HG03469 (cell line): ENCODE measurements around the gene ASPG.

Source experiments
- ATAC-seq: cut with Tn5 transposase; IDR thresholded peaks from one replicate; pipeline ENCODE4 v1.9.1; 2021; ENCODE audit warnings: mild to moderate bottlenecking, moderate library complexity, moderate number of reproducible peaks; ENCODE audit not compliant: unreplicated experiment

ASPG gene

GRCh38 chr14:104085032-104085888, at the start of gene ASPG:
TSS of gene ASPG (plus strand) at chr14:104085700. CDS start at chr14:104085771, 71 bp downstream.
- no peak for ATAC-seq

DNA sequence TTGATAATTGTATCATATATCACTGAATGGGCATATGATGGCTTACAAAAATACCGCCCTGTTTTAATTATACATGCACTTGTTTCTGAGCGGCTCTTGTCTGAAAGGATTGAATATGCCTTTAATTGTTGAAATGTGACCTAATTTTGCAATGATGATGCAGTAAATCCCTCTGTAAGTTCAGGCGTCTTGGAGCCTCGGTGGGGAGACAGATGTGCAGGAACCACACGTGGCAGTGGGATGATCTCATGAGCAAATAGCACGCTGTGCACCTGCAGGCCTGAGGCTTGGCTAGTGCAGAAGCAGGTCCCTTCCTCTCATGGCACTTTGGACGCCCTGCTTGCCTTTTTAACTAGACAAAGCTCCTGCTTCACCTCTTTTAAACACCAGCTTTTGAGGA, 49.3 kb upstream of the ASPG start:
- ATAC-seq = no peak

DNA sequence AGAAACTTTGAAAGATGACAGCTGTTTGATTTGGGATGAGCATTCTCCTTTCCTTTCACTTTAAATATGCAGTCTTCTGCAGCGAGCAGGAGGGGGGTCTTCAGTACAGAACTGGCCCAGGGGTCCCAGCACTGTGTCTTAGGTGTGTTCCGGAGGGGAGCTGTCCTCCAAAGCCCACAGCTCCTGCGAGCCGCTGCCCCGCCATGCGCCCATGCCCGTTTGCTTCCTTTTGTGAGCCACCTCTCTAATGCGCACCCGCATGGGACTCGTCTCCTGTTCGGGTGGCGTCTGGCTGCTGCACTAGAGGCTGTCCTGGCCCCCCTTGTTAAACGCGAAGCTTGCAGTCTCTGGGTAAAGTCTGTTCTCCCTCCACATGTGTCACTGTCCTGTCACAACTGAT, 48.4 kb upstream of the ASPG start:
- no peak for ATAC-seq

GRCh38 chr14:104037903-104038302, 47.6 kb upstream of the ASPG start:
- ATAC-seq = no peak

GRCh38 chr14:104039214-104039613, 46.3 kb upstream of the ASPG start:
- no peak for ATAC-seq

- no peak for ATAC-seq
These were observed 45.0 kb upstream of the ASPG start for GRCh38 chr14:104040539-104040938.

GRCh38 chr14:104041430-104042104, 43.9 kb upstream of the ASPG start:
- ATAC-seq = no peak

- ATAC-seq = no peak
These were observed 41.5 kb upstream of the ASPG start for GRCh38 chr14:104044016-104044415.

DNA sequence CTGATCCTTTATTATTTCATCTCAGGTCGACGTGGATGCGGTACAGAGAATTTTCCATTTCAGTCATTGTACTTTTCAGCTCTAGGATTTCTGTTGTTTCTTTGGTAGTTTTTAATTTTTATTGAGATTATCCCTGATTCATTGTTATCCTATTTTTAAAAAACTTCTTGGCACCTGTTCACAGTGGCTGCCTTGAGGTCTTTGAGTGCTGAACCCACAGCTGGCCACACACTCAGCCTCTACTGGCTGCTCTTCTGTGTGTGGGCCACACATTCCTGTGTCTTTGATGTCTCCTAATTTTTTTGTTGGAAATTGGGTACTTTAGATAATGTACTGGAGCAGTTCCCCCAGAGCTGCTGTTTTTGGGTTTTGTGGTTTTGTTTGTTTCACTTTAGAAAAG, 37.7 kb upstream of the ASPG start:
- no peak for ATAC-seq

GRCh38 chr14:104048758-104049507, 36.6 kb upstream of the ASPG start:
- ATAC-seq = no peak

GRCh38 chr14:104049576-104050240, 35.8 kb upstream of the ASPG start:
- ATAC-seq = no peak

- ATAC-seq = no peak
These were observed 34.2 kb upstream of the ASPG start for GRCh38 chr14:104051092-104051813.

GRCh38 chr14:104054222-104054905, 31.1 kb upstream of the ASPG start:
- ATAC-seq = no peak

DNA sequence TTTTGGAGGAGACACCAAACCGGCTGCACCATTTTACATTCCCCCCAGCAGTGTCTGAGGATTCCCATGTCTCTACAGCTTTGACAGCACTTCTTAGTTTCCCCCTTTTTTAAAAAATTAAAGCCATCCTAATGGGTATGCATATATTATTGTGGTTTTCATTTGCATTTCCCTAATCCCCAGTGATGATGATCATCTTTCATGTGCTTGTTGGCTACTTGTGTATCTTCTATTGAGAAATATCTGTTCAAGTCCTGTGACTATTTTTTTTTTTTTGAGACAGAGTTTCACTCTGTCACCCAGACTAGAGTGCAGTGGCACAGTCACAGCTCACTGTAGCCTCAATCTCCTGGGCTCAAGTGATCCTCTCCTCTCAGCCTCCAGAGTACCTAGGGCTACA, 23.2 kb upstream of the ASPG start:
- ATAC-seq = no peak

GRCh38 chr14:104064003-104064402, 21.5 kb upstream of the ASPG start:
- ATAC-seq = no peak

DNA sequence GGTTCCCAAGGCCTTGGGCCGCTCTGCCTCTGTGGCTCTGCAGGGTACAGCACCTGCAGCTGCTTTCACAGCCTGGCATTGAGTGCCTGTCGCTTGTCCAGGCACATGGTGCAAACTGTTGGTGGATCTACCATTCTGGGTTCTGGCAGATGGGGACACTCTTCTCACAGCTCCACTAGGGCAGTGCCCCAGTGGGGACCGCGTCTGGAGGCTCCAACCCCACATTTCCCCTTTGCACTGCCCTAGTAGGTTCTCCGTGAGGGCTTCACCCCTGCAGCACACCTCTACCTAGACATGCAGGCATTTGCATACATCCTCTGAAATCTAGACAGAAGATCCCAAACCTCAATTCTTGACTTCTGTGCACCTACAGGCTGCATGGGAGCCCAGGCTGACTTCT, 19.2 kb upstream of the ASPG start:
- ATAC-seq = no peak

- no peak for ATAC-seq
These were observed 18.7 kb upstream of the ASPG start for GRCh38 chr14:104066719-104067295.

DNA sequence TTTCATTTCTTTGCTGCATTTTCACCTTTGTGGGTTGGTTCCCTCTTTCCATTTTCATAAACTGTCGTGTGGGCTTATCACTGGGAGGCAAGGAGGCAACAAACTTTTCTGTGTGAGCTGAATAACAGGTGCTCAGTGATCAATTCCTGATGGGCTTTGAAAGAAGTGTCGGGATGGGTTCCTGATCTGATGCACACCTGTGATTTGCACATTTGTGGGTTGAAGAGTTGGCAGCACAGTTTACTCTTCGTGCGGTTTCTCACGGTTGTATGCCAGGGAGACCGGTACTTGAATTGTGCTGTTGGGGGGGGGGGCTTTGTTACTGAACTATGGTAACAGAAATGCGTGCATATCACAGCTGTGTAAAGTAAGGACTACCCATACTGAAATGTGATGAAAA, 16.0 kb upstream of the ASPG start:
- ATAC-seq = no peak

DNA sequence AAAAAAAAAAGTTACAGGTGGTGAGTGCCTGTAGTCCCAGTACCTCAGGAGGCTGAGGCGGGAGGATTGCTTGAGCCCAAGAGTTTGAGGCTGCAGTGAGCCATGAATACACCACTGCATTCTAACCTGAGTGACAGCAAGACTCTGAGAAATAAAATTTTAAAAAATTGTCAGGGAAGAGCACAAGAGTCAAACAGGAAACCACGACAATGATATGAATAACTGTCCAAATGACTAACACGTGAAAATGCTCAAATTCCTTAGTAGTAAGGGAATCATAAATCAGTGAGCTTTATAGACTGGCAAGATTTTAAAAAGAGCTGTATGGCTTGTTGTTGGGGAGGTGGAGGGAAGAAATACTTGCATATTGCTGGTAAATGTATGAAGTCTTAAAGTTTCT, 12.9 kb upstream of the ASPG start:
- ATAC-seq = no peak
